T1000 (cell line): ENCODE results near the gene ACSF2.
A peak's percentile ranks its signal among the peaks of the same experiment; 100 is the strongest.

Experiments used
- DNase-seq: peaks from one replicate; lab custom pipeline; 2025; ENCODE audit warnings: mixed read lengths; lab: John Stamatoyannopoulos, UW

ACSF2 gene

DNA sequence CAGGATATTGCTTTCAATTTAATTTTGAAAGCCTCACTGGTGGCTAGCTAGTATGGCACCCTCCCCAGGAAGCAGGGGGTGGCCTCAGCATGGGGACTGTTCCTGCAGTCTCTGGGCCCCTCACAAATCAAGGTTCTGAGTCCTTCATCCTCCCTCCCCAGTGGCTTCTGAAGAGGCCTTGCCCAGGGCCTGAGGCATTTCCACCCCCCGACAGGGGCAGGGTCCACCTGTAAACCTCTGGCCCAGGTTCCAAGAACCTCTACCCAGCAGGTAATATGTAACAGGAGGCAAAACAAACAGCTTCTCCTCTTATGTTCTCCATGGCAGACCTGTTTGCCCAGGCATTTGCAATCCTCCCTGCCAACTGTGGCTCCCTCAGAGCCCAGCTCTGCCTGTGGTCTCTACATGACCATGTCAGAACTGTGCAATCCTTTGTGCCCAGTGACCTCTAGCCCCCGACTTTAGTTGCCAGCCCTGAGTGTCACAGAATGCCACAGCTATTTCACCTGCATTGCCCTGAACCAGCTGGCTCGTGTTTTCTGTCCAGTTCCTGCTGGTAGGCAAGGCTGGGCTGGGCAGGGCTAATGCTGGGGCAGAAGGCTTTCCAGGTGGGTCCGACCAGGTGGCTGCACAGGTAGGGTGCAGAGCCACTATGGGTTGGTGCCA, 14.3 kb downstream of the ACSF2 start:
- no peak for DNase-seq

- no peak for DNase-seq
Observed at GRCh38 chr17:50440838-50441829, 15.1 kb downstream of the ACSF2 start.

DNA sequence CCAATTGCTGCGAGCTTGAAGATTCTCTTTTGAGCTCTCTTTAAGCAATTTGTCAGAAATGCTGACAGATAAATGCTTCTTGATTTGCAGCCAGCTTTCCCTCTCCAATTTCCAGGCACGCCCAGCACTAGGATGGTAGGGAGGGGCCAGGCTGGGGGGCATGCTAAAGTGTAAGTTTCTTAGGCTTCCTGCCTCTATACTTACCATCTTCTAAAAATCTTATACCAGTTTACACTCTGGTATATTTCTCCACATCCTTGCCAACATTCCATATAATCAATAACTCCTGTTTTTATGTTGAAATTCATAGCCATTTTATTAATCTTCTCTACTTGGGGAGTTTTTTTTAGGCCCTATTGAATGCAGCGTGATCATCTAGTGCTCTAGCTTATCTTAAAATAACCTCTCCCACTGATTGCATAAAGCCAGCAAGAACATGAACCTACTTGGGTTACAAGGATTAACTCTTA, 17.5 kb downstream of the ACSF2 start:
- DNase-seq: no peak

DNA sequence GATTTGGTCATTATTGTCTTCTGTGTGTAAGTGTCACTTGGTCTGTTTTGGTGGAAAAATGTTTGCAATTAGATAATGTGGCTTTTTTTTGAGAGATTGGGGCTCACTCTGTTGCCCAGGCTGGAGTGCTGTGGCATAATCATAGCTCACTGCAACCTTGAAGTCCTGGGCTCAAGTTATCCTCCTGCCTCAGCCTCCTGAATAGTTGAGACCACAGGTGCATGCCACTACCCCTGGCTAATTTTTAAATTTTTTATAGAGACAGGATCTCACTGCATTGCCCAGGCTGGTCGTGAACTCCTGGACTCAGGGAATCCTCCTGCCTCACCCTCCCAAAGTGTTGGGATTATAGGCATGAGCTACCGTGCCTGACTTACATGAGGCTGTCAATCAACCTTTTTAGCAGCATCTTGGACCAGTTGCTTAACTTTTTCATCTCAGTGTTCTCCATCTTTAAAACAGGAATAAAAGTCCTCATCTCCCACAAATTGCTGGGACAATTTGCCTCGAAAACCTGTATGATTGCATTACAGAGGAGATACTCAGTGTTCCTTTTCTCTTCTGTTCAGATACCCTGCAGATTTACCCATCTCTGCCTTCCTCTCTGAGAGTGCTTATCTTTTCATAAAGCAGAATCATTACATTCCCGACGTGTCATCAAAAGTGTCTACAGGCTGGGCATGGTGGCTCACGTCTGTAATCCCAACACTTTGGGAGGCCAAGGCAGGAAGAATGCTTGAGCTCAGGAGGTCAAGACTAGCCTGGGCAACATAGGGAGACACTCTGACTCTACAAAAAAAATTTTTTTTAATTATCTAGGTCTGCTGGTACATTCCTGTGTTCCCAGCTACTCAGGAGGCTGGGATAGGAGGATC, 19.1 kb downstream of the ACSF2 start:
- no peak for DNase-seq

DNA sequence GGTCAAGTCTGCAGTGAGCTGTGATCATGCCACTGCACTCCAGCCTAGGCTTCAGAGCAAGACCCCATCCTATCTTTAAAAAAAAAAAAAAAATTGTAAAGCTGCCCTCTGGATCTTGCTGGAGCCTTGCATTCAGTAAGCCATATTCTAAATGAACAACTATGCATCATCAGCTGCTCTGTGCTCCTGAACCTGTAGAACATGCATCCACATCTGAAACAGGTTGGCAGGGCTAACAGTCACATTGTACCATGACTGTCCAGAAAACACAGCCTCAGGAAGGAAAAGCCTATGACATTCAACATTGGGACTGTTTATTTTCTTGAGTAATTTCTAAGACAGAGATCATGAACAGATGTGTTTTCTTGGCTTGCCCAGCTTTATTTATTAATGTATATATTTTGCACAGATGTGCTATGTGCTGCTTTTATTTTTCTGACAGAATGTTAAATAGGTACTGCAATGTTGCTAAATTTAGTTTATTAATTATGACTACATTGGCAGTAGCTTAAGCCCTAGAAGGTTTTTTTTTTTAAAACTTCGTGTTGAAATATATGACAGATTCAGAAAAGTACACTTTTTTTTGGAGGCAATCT, 19.8 kb downstream of the ACSF2 start:
- no peak for DNase-seq

DNA sequence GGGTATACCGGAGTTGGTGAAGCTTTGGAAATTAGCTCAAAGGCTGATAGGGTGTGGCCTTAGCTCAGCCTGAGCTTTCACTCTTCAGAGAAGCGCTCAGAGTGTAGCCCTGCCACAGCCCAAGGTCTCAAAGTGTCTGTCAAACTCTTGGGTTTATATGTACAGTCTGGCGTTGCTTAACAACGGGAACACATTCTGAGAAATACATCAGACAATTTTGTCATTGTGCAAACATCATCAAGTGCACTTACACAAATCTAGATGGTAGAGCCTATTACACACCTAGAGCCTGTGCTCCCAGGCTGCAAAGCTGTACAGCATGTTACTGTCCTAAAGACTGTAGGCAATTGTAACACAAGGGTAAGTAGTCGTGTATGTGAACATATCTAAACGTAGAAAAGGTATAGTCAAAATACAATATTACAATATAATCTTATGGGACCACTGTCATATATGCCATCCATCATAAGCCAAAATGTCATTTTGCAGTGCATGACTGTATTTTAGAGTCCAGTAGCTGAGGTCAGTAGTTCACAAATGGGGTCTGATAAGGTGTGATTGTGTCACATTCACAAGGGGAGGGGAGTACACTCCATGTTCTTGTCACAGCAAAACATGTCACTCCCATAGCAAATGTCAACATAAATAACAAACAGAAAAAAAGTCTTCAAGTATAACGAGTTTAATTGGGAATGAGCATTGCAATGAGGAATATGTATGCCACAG, 22.0 kb downstream of the ACSF2 start:
- DNase-seq: no peak

- DNase-seq: no peak
Observed at GRCh38 chr17:50448643-50449042, 22.6 kb downstream of the ACSF2 start.

- DNase-seq: no peak
Observed at GRCh38 chr17:50451943-50452629, 26.1 kb downstream of the ACSF2 start.

DNA sequence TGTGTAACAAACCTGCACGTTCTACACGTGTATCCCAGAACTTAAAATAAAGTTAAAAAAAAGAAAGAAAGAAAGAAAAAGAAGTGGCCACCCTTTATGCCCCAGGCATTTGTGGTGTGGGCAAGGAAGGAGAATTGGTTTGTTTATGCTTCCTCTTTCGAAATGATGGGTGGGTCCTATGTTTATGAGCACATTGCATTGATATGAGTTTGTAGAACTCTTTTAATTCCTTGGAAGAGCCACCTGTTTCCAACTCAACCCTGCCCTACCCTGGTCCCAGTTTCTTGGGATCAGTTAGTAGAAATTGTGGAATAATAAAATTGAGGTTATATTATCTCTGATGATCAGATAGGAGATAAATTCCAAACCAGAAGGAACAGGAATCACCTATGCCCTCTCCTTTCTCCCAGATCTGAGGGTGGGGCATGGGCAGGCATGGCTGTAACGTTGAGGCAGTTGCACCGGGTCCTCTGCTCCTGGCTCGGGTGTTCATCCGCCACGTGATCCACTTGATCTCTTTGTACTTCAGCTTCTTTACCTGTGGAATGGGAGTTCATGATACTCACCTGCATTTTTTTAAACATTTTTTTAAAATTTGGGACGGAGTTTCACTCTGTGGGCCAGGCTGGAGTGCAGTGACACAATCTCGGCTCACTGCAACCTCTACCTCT, 26.7 kb downstream of the ACSF2 start:
- DNase-seq: no peak

- DNase-seq: no peak
Observed at GRCh38 chr17:50453901-50454300, 27.9 kb downstream of the ACSF2 start.

GRCh38 chr17:50457621-50458020, 31.6 kb downstream of the ACSF2 start:
- DNase-seq: no peak

- DNase-seq: no peak
Observed at GRCh38 chr17:50458270-50458669, 32.3 kb downstream of the ACSF2 start.

DNA sequence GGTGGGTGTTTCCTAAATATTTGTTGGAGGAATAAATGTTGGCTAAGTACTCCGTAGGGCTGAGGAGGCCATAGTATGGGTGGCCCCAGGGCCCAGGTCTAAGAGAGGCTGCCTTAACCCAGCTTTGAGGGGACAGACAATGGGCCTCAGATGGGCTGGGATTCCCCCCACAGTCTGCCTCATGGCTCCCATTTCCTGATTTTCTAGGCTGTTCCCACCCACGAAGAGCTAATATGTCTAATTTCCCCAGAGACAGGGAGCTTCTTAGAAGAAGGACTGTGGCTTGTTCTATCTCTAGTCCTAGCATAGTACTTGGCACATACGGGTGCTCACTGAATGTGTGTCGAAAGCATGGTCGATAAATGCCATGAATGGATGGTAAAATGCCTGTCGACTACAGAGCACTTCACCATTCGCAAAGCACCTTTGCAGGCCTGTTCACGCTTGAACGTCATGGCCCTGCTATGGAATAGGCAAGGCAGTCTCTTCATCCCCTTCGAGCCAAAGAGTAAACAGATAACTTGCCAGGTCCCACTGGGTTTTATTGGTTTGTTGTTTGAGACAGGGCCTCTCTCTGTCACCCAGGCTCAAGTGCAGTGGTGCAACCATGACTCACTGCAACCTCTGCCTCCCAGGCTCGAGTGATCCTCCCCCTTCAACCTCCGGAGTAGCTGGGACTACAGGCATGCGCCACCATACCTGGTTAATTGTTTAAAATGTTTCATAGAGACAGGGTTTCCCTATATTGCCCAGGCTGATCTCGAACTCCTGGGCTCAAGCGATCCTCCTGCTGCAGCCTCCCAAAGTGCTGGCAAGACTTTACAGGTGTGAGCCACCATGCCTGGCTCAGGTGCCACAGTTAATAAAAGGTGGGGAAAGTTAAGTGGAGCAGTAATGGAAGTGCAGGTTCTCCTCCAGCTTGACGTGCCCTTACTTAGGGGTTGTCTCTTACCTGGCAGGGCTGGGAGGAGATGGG, 33.0 kb downstream of the ACSF2 start:
- peak; percentile 38 for DNase-seq

DNA sequence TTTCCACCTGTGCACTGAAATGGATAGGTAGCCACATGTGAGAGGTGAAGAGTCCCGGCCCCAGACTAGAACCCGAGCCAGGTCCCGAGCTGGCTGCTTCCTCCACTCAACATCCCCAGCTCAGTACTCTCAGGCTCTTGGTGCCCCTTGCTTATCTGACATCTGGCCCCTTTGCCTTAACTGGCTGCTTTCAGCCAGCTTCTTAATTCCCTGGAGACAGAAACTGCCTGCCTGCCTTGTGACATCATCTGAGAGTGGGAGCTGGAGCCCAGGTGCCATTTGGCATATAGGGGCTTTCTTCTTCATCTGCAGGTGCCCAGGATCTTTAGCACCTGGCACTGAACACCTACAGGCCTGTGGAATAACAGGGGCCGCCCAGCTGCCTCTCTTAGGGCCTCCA, 33.7 kb downstream of the ACSF2 start:
- DNase-seq: no peak

GRCh38 chr17:50460831-50461526, 35.0 kb downstream of the ACSF2 start:
- DNase-seq: no peak

DNA sequence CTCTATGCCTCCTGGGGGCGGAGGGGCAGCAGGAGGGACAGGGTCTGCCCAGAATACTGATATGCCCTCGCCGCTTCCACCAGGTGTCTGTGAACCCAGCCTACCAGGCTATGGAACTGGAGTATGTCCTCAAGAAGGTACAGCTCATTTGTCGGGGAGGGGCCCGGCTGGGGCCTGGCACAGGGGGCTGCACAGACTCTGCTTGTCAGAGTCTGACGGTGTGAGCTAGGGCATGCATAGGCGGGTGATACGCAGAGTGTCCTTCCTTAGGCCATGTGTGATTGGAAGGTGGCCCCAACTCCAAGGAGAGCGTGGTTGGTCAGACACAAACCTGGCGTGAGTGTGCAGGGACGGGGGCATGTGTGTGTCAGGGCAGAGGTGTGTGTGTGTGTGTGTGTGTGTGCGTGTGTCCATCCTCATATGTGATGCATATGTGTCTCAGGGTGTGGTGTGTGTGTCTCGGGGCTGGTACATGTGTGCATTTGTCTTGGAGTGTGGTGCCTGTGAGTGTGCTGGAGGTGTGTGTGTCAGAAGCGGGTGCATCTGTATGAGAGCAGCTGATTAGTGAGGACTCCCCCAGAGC, 35.6 kb downstream of the ACSF2 start:
- DNase-seq: no peak

DNA sequence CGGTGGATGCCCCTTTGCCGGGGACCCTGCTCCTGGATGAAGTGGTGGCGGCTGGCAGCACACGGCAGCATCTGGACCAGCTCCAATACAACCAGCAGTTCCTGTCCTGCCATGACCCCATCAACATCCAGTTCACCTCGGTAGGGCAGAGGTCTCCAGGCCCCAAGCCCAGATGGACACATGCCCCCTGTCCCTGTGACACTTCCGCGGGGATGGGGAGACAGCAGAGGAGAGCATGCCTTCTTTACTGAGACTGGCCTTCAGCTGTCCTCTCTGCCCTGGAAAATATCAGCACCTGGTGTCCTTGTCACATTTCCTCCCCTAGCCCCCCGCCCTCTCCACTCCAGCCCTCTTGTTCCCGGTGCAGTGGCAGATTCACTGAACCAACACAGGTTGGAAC, 36.4 kb downstream of the ACSF2 start:
- DNase-seq: no peak

DNA sequence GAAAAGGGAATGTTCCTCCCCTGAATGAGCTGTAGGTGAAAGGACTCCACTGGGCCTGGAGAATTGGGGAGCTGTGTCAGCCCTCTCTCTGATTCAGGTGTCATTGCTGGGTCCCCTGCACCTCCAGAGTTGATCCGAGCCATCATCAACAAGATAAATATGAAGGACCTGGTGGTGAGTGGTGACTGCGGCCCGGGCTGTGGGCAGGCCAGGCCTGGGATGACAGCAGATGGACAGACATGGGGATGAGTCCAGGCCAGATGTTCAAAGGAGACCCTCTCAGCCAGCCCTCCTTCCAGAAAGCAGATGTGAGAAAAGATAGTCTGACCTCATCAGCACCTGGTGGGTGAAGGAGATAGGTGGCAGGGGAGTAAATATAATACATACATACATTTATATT, 38.1 kb downstream of the ACSF2 start:
- no peak for DNase-seq
